GM12873 (cell line): ENCODE data around the gene FKBP3.

Experiments
- TF ChIP-seq, protein P1 (sequence below): IDR thresholded peaks from 2 replicates; pipeline ENCODE4 v1.5.1; 2012; ENCODE audit warnings: low read depth, mild to moderate bottlenecking, moderate library complexity, low read length, control low read depth; ENCODE audit not compliant: insufficient read depth; ENCODE audit errors: missing control alignments

FKBP3 gene

DNA sequence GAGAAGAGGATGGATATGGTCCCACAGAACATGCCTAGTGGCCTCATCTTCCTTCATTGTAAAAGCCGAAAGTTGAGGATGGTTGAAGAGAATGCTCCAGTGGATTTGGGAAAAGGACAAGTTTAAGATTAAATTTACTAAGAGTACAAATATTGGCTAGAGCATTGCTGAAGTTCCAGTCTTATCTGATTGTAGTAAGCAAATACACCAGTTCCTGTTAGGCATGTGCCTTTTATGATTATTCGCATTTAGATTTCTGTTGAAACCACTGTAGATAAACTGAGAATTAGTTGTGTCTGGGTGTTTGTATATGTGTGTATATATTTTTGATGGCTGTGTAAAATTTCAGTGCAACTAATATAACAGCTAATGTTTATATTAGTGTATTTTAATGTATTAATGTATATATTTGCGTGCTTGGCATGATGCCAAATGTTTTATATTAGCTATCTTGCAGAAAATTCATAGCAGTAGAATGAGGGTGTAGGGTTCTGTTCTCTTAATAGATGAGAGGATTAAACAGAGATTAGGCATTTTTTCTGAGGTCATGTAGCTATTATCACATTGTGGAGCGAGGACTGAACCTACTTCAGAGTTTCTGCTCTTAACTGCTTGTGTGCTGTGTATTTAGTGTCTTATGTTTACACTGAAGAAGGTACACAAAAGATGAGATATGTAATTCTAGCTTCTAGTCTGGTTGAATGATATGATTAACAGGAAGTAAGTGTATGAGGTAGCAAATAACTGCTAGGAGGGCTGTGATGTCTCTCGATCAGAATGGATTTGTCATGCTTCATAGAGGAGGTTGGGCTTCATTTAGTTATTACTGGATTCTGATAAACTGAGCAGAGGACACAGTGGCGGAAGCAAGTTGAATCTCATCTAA lies 21.1 kb downstream of the FKBP3 start:
- TF ChIP-seq, protein P1, sequence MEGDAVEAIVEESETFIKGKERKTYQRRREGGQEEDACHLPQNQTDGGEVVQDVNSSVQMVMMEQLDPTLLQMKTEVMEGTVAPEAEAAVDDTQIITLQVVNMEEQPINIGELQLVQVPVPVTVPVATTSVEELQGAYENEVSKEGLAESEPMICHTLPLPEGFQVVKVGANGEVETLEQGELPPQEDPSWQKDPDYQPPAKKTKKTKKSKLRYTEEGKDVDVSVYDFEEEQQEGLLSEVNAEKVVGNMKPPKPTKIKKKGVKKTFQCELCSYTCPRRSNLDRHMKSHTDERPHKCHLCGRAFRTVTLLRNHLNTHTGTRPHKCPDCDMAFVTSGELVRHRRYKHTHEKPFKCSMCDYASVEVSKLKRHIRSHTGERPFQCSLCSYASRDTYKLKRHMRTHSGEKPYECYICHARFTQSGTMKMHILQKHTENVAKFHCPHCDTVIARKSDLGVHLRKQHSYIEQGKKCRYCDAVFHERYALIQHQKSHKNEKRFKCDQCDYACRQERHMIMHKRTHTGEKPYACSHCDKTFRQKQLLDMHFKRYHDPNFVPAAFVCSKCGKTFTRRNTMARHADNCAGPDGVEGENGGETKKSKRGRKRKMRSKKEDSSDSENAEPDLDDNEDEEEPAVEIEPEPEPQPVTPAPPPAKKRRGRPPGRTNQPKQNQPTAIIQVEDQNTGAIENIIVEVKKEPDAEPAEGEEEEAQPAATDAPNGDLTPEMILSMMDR = no peak

- TF ChIP-seq, protein P1 = no peak
These were observed 29.7 kb downstream of the FKBP3 start for GRCh38 chr14:45104561-45104960.

- TF ChIP-seq, protein P1 = no peak
These were observed 30.5 kb downstream of the FKBP3 start for GRCh38 chr14:45103806-45104205.

GRCh38 chr14:45096218-45096617 lies 38.1 kb downstream of the FKBP3 start:
- TF ChIP-seq, protein P1 = no peak

- TF ChIP-seq, protein P1 = no peak
These were observed 39.1 kb downstream of the FKBP3 start for GRCh38 chr14:45095143-45095542.

DNA sequence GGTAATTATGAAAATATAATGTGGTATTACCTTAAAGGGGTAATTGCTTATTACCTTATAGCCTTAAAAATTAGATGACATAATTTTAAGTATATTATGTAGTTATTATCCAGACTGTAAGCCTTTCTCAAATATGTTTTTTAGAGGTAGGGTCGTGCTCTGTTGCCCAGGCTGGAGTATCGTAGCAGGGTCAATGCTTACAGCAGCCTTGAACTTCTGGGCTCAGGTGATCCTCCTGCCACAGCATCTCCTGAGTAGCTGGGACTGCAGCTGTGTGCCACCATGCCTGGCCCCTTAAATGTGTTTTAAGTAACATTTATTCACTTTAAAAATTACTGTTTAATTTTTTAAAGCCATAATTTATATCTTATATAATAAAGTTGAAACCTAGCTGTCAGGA lies 40.0 kb downstream of the FKBP3 start:
- TF ChIP-seq, protein P1 = no peak

DNA sequence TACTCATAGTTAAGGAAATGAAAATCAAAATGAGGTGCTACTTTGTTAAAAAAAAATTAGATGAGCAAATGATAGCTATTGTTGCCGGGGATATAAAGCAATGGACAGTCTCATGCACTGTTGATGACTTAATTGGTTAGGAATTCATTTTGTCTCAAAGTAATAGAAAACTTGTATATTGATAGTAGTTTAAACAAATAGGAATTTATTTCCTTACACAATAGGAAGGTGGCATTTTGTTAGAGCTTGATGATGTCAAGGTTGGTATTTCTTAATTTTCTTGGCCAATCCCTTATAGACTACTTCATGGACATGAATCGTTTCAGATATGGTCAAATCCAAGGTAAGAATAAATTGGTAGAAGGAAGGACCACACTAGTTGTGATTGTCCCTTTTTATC lies 42.6 kb downstream of the FKBP3 start:
- TF ChIP-seq, protein P1 = no peak
